Effector memory CD8-positive, alpha-beta T cell (primary cell): ENCODE data around the gene PAIP2.
A peak's percentile ranks its signal among the peaks of the same experiment; 100 is the strongest.
"Not testable (repeated sequence)": the region's sequence is repeated elsewhere in the genome, so short reads cannot be mapped to it uniquely, and the experiment has no call there.

Experiments used
- ATAC-seq: fragments of 150-1000 bp; cut with Tn5 transposase; replicated peaks from 2 replicates; pipeline ENCODE4 v1.10.0; 2021; ENCODE audit warnings: mild to moderate bottlenecking, moderate library complexity
- DNase-seq, 3 experiments: peaks; one replicate each; pipeline ENCODE4 v3.0.0; 2021
- H3K27ac Mint-ChIP-seq, 2 donors: one replicate each; pipeline ENCODE4 v1.8.0; 2022; ENCODE audit warnings: mild to moderate bottlenecking in 2 of 2, mixed read lengths in 2 of 2, moderate library complexity in 2 of 2
- H3K27me3 Mint-ChIP-seq, 2 donors: one replicate each; pipeline ENCODE4 v1.8.0; 2022; ENCODE audit warnings: mixed read lengths in 2 of 2
- H3K36me3 Mint-ChIP-seq: one replicate; pipeline ENCODE4 v1.8.0; 2022; ENCODE audit warnings: mild to moderate bottlenecking, moderate library complexity, mixed read lengths; ENCODE audit not compliant: insufficient read depth
- H3K4me1 Mint-ChIP-seq, 2 donors: one replicate each; pipeline ENCODE4 v1.8.0; 2022; ENCODE audit warnings: low read depth in 2 of 2, mixed read lengths in 2 of 2
- H3K4me3 Mint-ChIP-seq, 2 donors: one replicate each; pipeline ENCODE4 v1.8.0; 2022; ENCODE audit warnings: mild to moderate bottlenecking in 2 of 2, mixed read lengths in 2 of 2, moderate library complexity in 2 of 2
- H3K9me3 Mint-ChIP-seq, 2 donors: one replicate each; pipeline ENCODE4 v1.8.0; 2022; ENCODE audit warnings: mixed read lengths in 2 of 2

Gene PAIP2

GRCh38 chr5:139344177-139344576 lies 2.5 kb downstream of the PAIP2 start:
- ATAC-seq (no peak), DNase-seq (no peak)
- peak overlapping the region; percentile 90 to 93 for H3K4me3 Mint-ChIP-seq
- H3K9me3 Mint-ChIP-seq: no peaks in the 10 kb centered on the region
- H3K4me1 Mint-ChIP-seq: peaks cover 46 to 61% of the 10 kb centered on the region in 2 donors
- no peaks in the 10 kb centered on the region for H3K27me3 Mint-ChIP-seq
- no peak overlapping the region for H3K27ac Mint-ChIP-seq
- peaks cover 52% of the 10 kb centered on the region for H3K36me3 Mint-ChIP-seq

GRCh38 chr5:139345442-139345841 lies 3.8 kb downstream of the PAIP2 start:
- H3K27me3 Mint-ChIP-seq, DNase-seq, H3K9me3 Mint-ChIP-seq, ATAC-seq: not testable (repeated sequence)
- H3K27ac Mint-ChIP-seq: peak overlapping the region in 1 of 2 donors; percentile 54
- peaks cover 63% of the 10 kb centered on the region for H3K36me3 Mint-ChIP-seq
- H3K4me1 Mint-ChIP-seq: peaks cover 53 to 67% of the 10 kb centered on the region in 2 donors
- peak overlapping the region in 1 of 2 donors; percentile 1 for H3K4me3 Mint-ChIP-seq

DNA sequence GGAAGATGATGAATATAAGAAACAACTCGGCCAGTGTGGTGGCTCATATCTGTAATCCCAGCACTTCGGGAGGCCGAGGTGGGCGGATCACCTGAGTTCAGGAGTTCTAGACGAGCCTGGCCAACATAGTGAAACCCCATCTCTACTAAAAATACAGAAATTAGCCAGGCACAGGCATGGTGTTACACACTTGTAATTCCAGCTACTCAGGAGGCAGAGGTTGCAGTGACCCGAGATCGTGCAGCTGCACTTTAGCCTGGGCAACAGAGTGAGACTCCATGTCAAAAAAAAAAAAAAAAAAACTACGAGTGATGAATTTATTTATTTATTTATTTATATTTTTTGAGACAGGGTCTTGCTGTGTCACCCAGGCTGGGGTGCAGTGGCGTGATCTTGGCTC lies 6.2 kb downstream of the PAIP2 start:
- not testable (repeated sequence) for H3K4me3 Mint-ChIP-seq

GRCh38 chr5:139354186-139354585 lies 12.5 kb downstream of the PAIP2 start:
- H3K27me3 Mint-ChIP-seq: no peaks in the 10 kb centered on the region
- peaks cover 50% of the 10 kb centered on the region for H3K36me3 Mint-ChIP-seq
- H3K9me3 Mint-ChIP-seq: no peaks in the 10 kb centered on the region
- DNase-seq: no peak
- peaks cover 27 to 39% of the 10 kb centered on the region in 2 donors for H3K4me1 Mint-ChIP-seq
- ATAC-seq: no peak
- no peak overlapping the region for H3K4me3 Mint-ChIP-seq
- H3K27ac Mint-ChIP-seq: peak overlapping the region; percentile 3 to 5

More for the DNA sequence above, 6.2 kb downstream of the PAIP2 start:
- H3K27ac Mint-ChIP-seq, H3K27me3 Mint-ChIP-seq, DNase-seq, H3K9me3 Mint-ChIP-seq, ATAC-seq: not testable (repeated sequence)
- Mint-ChIP-seq H3K36me3 (peaks cover 60% of the 10 kb centered on the region), H3K4me1 (peaks cover 41 to 54% of the 10 kb centered on the region in 2 donors)

DNA sequence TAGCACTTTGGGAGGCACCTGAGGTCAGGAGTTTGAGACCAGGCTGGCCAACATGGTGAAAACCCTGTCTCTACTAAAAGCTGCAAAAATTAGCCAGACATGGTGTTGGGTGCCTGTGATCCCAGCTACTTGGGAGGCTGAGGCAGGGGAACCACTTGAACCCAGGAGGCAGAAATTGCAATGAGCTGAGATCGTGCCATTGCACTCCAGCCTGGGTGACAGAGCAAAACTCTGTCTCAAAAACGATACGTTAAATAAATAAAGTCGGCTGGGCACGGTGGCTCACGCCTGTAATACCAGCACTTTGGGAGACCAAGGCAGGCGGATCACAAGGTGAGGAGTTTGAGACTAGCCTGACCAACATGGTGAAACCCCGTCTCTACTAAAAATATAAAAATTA lies 14.2 kb downstream of the PAIP2 start:
- H3K27me3 Mint-ChIP-seq, H3K9me3 Mint-ChIP-seq, DNase-seq, H3K27ac Mint-ChIP-seq, H3K4me3 Mint-ChIP-seq, ATAC-seq: not testable (repeated sequence)
- H3K4me1 Mint-ChIP-seq: peaks cover 27 to 42% of the 10 kb centered on the region in 2 donors
- H3K36me3 Mint-ChIP-seq: peaks cover 39% of the 10 kb centered on the region

DNA sequence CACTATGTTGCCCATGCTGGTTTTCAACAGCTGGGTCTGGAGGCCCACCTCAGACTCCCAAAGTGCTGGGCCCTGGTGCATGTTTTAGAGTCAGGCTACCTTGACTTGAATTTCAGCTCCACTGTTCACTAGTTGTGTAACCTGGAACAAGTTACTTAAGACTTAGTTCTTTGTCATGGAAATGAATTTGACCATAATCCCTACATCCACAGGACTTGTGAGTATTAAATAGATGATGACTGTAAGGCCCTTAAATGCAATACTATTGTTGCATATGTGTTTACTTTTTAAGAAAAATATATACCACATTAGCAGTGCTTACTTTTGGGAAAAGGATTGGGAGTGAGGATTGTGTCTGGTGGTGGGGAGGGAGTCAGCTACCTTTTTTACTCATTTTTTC lies 16.4 kb downstream of the PAIP2 start:
- no peak overlapping the region for H3K4me3 Mint-ChIP-seq
- H3K4me1 Mint-ChIP-seq: peaks cover 23 to 39% of the 10 kb centered on the region in 2 donors
- DNase-seq (no peak), ATAC-seq (no peak)
- H3K9me3 Mint-ChIP-seq: no peaks in the 10 kb centered on the region
- H3K36me3 Mint-ChIP-seq: peaks cover 33% of the 10 kb centered on the region
- no peak overlapping the region for H3K27ac Mint-ChIP-seq
- no peaks in the 10 kb centered on the region for H3K27me3 Mint-ChIP-seq

GRCh38 chr5:139360384-139360783 lies 18.7 kb downstream of the PAIP2 start:
- Mint-ChIP-seq H3K4me1 (peaks cover 17 to 28% of the 10 kb centered on the region in 2 donors), H3K36me3 (peaks cover 35% of the 10 kb centered on the region), H3K4me3 (no peak overlapping the region), H3K9me3 (no peaks in the 10 kb centered on the region), H3K27ac (peak overlapping the region in 1 of 2 donors; percentile 88), H3K27me3 (no peaks in the 10 kb centered on the region)
- DNase-seq: no peak
- ATAC-seq: no peak

DNA sequence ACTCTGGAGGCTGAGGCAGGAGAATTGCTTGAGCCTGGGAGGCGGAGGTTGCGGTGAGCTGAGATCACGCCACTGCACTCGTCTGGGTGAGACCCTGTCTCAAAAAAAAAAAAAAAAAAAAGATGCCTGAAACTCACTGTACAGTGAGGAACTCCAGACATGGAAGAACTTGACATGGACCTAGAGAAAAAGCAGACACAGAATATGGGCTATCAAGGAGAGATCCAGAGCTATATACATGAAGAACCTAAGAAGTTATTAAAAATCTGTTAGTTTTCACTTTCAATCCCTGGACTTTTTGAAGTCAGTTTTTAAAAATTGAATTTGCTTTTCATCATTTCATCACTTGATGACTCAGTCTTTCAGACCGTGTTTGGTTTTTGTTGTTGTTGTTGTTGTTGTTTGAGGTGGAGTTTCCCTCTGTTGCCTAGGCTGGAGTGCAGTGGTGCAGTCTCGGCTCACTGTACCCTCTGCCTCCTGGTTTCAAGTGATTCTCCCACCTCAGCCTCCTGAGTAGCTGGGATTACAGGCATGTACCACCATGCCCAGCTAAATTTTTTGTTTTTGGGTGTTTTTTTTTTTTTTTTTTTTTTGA lies 20.3 kb downstream of the PAIP2 start:
- no peak overlapping the region for H3K4me3 Mint-ChIP-seq
- no peaks in the 10 kb centered on the region for H3K27me3 Mint-ChIP-seq
- peaks cover 45% of the 10 kb centered on the region for H3K36me3 Mint-ChIP-seq
- H3K27ac Mint-ChIP-seq: peak overlapping the region in 1 of 2 donors; percentile 63
- H3K4me1 Mint-ChIP-seq: peaks cover 16 to 21% of the 10 kb centered on the region in 2 donors
- DNase-seq: no peak
- no peak for ATAC-seq
- H3K9me3 Mint-ChIP-seq: no peaks in the 10 kb centered on the region

DNA sequence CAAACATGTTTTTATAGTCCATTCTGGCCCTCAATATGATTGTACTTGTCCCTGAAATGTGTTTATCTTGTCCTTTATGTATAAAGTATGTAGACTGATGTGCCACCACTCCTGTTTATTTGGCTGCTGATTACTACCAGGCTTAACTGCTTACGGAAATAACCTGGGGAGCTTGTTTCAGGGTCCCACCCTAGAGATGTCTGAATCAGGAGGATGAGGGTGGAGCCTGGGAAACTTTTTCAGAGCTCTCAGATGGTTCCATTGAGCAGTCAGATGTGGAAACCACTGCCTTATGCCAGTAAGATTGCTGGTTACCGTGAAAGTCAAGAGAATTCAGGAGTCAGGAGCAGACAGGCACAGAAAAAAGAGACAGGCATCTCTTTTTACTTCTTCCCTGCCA lies 22.3 kb downstream of the PAIP2 start:
- no peaks in the 10 kb centered on the region for H3K9me3 Mint-ChIP-seq
- peaks cover 8 to 10% of the 10 kb centered on the region in 2 donors for H3K4me1 Mint-ChIP-seq
- peaks cover 57% of the 10 kb centered on the region for H3K36me3 Mint-ChIP-seq
- no peak overlapping the region for H3K4me3 Mint-ChIP-seq
- no peak for DNase-seq
- ATAC-seq: no peak
- H3K27me3 Mint-ChIP-seq: no peaks in the 10 kb centered on the region
- H3K27ac Mint-ChIP-seq: no peak overlapping the region

DNA sequence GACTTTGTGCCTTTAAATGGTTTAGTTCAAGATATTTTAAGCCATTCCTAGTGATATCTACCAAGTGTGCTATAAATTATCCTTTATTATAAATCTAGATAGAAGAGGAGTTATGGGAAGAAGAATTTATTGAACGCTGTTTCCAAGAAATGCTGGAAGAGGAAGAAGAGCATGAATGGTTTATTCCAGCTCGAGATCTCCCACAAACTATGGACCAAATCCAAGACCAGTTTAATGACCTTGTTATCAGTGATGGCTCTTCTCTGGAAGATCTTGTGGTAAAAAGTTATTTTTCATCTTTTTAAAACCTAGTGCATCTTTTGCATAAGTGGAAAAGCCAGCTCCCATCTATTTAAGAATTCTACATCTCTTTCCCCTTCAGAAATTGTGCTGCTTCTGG lies 22.8 kb downstream of the PAIP2 start:
- no peak overlapping the region for H3K4me3 Mint-ChIP-seq
- ATAC-seq (no peak), DNase-seq (no peak)
- H3K9me3 Mint-ChIP-seq: no peaks in the 10 kb centered on the region
- peak overlapping the region in 1 of 2 donors; percentile 60 for H3K27ac Mint-ChIP-seq
- H3K27me3 Mint-ChIP-seq: no peaks in the 10 kb centered on the region
- peaks cover 8 to 10% of the 10 kb centered on the region in 2 donors for H3K4me1 Mint-ChIP-seq
- peaks cover 60% of the 10 kb centered on the region for H3K36me3 Mint-ChIP-seq

GRCh38 chr5:139368613-139369012 lies 27.0 kb downstream of the PAIP2 start:
- H3K9me3 Mint-ChIP-seq: no peaks in the 10 kb centered on the region
- ATAC-seq (no peak), DNase-seq (no peak)
- peaks cover 71% of the 10 kb centered on the region for H3K36me3 Mint-ChIP-seq
- no peaks in the 10 kb centered on the region for H3K27me3 Mint-ChIP-seq
- H3K4me3 Mint-ChIP-seq: no peak overlapping the region
- H3K4me1 Mint-ChIP-seq: no peaks in the 10 kb centered on the region
- no peak overlapping the region for H3K27ac Mint-ChIP-seq

DNA sequence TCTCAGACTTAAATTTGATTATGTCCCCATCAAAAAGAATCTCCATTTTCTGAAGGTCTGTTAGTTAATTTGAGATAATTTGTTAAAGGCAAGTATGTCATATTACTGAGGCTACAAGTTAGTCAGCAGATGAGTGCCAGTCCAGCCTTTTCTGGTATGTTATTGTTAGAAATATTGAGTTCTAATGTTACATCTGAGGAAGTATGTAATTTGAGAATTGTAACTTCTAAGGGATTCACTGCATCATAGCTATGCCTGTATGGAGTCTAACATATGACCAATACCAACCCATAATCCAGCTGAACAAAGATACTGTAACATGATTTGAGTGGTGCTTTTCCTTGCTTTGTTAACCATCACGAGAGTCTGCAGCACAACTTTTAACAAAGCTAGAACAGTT lies 27.5 kb downstream of the PAIP2 start:
- no peaks in the 10 kb centered on the region for H3K9me3 Mint-ChIP-seq
- no peaks in the 10 kb centered on the region for H3K27me3 Mint-ChIP-seq
- H3K4me1 Mint-ChIP-seq: no peaks in the 10 kb centered on the region
- H3K27ac Mint-ChIP-seq: no peak overlapping the region
- peaks cover 66% of the 10 kb centered on the region for H3K36me3 Mint-ChIP-seq
- no peak for DNase-seq
- H3K4me3 Mint-ChIP-seq: no peak overlapping the region
- ATAC-seq: no peak

DNA sequence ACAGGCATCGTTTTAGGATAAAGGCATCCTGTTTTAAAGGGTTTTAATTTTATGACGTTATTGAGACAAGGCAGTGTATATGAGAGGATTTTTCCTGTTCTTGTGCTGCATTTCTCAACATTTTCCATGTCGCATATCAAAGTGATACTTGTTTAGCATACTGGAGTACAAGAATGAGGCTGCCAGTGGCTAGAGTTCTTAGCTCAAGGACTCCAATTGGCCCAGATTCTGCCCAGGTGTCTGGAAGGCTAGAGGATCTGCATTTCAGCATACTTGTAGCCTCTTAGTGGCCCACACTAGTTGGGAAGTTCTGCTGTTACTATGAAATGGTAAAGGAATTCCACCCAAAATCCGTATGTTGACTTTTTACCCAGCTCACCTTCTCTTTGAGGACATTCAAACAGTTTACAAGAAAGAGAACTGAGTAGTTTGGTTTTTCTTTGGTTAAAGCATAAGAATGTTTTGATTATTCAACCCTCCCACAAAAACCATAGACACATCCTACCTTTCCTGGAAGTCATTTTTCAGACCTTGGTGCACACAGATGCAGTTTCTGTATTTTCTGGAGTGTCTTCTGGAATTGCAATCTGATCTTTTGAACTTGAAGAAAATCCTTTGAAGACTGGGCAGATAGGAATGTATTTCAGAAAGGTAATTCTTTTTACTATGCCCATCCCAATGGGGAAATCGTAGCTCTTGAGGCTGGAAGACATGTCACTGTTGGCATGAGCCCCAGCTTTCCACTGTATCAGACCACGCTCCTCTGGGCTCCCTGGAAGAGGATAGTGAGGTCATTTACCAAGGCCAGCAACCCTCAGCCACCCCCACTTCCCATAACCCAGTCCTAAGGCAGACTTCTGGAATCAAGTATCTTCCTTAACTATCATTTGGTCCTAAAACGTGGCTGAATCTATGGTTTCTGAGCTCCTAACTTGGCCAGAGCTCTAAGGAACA lies 30.1 kb downstream of the PAIP2 start:
- DNase-seq (no peak), ATAC-seq (no peak)
- H3K36me3 Mint-ChIP-seq: peaks cover 44% of the 10 kb centered on the region
- H3K27me3 Mint-ChIP-seq: no peaks in the 10 kb centered on the region
- peak overlapping the region in 1 of 2 donors; percentile 20 for H3K27ac Mint-ChIP-seq
- no peaks in the 10 kb centered on the region for H3K9me3 Mint-ChIP-seq
- no peaks in the 10 kb centered on the region for H3K4me1 Mint-ChIP-seq
- no peak overlapping the region for H3K4me3 Mint-ChIP-seq

GRCh38 chr5:139374909-139375308 lies 33.3 kb downstream of the PAIP2 start:
- H3K9me3 Mint-ChIP-seq: no peaks in the 10 kb centered on the region
- no peak overlapping the region for H3K27ac Mint-ChIP-seq
- H3K4me3 Mint-ChIP-seq: no peak overlapping the region
- DNase-seq: no peak
- ATAC-seq: no peak
- H3K4me1 Mint-ChIP-seq: peaks cover 0 to 8% of the 10 kb centered on the region in 2 donors
- H3K36me3 Mint-ChIP-seq: peaks cover 28% of the 10 kb centered on the region
- no peaks in the 10 kb centered on the region for H3K27me3 Mint-ChIP-seq
